ENCODE data around the gene TSPAN16.

The TSPAN16 gene

GRCh38 chr19:11261431-11261970, 34.5 kb upstream of the TSPAN16 start:
- no peak for DNase-seq (ENCODE audit: low read depth)
- TF ChIP-seq, protein P1, sequence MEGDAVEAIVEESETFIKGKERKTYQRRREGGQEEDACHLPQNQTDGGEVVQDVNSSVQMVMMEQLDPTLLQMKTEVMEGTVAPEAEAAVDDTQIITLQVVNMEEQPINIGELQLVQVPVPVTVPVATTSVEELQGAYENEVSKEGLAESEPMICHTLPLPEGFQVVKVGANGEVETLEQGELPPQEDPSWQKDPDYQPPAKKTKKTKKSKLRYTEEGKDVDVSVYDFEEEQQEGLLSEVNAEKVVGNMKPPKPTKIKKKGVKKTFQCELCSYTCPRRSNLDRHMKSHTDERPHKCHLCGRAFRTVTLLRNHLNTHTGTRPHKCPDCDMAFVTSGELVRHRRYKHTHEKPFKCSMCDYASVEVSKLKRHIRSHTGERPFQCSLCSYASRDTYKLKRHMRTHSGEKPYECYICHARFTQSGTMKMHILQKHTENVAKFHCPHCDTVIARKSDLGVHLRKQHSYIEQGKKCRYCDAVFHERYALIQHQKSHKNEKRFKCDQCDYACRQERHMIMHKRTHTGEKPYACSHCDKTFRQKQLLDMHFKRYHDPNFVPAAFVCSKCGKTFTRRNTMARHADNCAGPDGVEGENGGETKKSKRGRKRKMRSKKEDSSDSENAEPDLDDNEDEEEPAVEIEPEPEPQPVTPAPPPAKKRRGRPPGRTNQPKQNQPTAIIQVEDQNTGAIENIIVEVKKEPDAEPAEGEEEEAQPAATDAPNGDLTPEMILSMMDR (IDR thresholded peaks at IDR 0.05; ENCODE audit: control insufficient read depth, extremely low read depth, insufficient read depth): no peak
- H3K4me3 ChIP-seq (ENCODE audit: low read depth, low read length): peak overlapping the region; percentile 60

DNA sequence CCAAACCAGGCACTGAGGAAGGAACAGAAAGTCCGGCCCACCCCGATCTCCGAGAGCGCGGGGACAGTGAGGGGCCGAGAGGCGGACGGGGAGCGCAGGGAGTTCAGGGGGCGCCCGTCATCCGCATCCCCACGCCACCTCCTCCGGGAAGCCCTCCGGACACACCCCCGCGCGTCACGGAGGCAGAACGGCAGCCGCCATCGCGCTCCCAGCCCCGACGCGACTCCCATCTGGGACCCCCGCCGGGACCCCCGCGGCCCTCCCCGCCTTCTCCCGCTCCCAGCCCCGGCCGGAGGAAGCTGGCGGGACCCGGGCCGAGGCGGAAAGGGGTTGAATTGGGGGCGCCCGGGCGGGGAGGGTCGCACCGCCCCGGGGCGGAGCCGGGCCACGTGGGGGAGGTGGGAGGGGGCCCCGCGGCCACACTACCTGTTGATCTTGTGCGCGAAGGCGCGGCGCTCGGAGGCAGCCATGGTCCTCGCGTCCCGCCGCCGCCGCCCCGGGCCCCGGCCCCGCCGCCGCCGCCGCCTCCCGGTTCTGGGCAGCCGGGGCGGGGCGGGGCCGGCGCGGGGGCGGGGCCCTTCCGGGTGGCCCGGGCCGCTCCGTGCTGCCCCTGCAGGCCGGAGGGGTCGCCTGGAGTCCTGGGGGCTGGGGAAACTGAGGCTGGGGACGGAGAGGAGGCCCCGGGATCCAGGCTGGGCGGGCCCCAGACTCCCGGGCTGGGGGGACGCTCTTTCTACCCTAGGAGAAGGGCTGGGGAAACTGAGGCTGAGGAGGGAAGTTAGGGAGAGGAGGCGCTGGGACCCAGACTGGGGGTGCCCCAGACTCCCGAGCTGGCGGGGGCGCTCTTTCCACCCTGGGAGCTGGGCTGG, 33.8 kb upstream of the TSPAN16 start, which contains the start of gene DOCK6:
Gene DOCK6, minus strand, starts transcription at position 554 of the 869 bp plus-strand sequence. Its CDS starts 84 bp downstream, at position 470.
- no peak for DNase-seq (ENCODE audit: low read depth)
- H3K4me3 ChIP-seq (ENCODE audit: low read depth, low read length): peak within 1 kb of the TSS; percentile 60
- TF ChIP-seq, protein P1 (IDR thresholded peaks at IDR 0.05; ENCODE audit: control insufficient read depth, extremely low read depth, insufficient read depth): peak; percentile 43

GRCh38 chr19:11263726-11264125, 32.2 kb upstream of the TSPAN16 start:
- TF ChIP-seq, protein P1 (IDR thresholded peaks at IDR 0.05; ENCODE audit: control insufficient read depth, extremely low read depth, insufficient read depth): no peak
- no peak overlapping the region for H3K4me3 ChIP-seq (ENCODE audit: low read depth, low read length)
- DNase-seq (ENCODE audit: low read depth): no peak

GRCh38 chr19:11264452-11265176, 31.3 kb upstream of the TSPAN16 start:
- no peak for DNase-seq (ENCODE audit: low read depth)
- TF ChIP-seq, protein P1 (IDR thresholded peaks at IDR 0.05; ENCODE audit: control insufficient read depth, extremely low read depth, insufficient read depth): no peak
- no peak overlapping the region for H3K4me3 ChIP-seq (ENCODE audit: low read depth, low read length)

- no peak overlapping the region for H3K4me3 ChIP-seq (ENCODE audit: low read depth, low read length)
- TF ChIP-seq, protein P1 (IDR thresholded peaks at IDR 0.05; ENCODE audit: control insufficient read depth, extremely low read depth, insufficient read depth): no peak
- no peak for DNase-seq (ENCODE audit: low read depth)
Measured at GRCh38 chr19:11265177-11265784, 30.7 kb upstream of the TSPAN16 start.

GRCh38 chr19:11265785-11266236, 30.1 kb upstream of the TSPAN16 start:
- no peak for DNase-seq (ENCODE audit: low read depth)
- TF ChIP-seq, protein P1 (IDR thresholded peaks at IDR 0.05; ENCODE audit: control insufficient read depth, extremely low read depth, insufficient read depth): no peak
- H3K4me3 ChIP-seq (ENCODE audit: low read depth, low read length): no peak overlapping the region

Measured in LNCaP clone FGC (cell line).